Stimulated activated CD8-positive, alpha-beta memory T cell treated with anti-CD3 and anti-CD28 coated beads, Interleukin-7, amount 100 ng/mL, for 1 hour (primary cell): Measurements from ENCODE around the gene ITPR1.

Experiments
- DNase-seq, 2 donors: peaks; one replicate each; pipeline ENCODE4 v3.0.0-alpha.2; 2020; ENCODE audit warnings: low read depth in 2 of 2

Gene ITPR1

DNA sequence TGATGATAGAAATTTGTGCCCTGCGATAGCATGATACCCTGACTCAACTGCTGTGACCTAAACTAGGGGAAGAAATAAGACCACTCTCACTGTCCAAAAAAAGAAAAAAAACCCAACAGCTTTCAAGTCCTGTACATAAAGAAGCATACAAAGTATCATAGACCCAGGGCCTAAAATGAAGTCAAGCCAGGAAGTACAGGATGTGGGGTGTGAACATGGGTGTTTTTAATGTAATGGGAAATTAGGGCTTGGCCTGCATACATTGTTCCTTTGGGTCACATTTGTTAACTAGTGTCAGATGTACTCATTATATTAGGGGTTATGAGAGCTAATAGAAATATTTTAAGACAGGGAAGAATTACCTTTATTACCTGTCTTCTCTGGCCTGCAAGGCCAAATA is 285.6 kb downstream of the ITPR1 start:
- DNase-seq, result no peak

DNA sequence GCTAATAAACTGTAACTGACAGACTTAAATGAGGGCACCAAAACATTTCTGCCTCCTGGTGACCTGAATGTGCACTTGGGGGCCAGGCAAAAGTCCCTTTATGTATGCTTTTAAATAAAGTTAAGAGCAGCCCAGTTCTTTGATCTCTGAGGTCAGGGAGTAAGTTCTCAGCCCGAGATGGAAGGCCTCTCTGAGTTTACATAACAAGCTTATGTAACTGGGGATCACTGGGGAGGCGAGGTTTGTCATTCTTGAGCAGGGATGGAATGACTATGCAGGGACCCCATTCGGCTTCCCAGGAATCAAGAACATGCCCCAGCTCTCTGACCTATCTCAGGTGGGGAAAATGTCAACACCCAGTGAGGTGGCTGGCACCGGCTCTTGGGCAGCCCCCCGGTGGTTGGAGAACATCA is 287.4 kb downstream of the ITPR1 start:
- no peak for DNase-seq

- DNase-seq, result no peak
These were observed 288.9 kb downstream of the ITPR1 start for GRCh38 chr3:4782095-4782494.

- DNase-seq, result no peak
These were observed 292.4 kb downstream of the ITPR1 start for GRCh38 chr3:4785551-4785950.

DNA sequence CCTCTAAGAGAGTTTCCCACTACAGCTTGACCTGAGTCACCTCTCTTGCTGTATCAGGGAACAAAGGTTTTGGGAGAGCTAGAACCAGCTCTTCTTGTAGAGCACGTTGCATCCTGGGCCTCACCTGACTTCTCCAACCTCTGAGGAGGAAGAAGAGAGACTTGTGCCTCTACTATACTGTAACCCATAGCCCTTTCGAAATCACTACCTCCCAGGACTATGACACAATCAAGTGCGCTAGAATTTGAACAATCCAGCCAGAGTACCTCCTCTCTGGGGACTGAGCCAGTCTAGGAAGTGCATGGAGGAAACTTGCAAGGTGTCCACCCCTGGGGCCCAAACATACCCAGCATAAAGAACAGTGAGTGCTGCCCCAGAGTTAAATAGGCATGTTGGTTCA is 293.3 kb downstream of the ITPR1 start:
- no peak for DNase-seq

DNA sequence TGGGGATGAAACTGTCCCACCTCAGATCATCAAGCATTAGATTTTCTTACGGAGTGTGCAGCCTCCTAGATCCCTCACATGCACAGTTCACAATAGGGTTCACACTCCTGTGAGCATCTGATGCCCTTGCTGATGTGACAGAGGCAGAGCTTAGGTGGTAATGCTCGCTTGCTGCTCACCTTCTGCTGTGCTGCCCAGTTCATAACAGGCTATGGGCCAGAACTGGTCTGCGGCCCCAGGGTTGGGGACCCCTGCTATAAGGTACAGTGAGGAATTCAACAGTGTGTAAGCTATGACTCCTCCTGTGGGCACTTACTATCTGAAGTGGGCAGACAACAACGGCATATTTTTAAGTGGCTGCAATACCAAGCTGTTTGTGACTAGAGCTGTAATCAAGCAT is 298.2 kb downstream of the ITPR1 start:
- no peak for DNase-seq

GRCh38 chr3:4793311-4793710 is 300.2 kb downstream of the ITPR1 start:
- DNase-seq, result no peak

DNA sequence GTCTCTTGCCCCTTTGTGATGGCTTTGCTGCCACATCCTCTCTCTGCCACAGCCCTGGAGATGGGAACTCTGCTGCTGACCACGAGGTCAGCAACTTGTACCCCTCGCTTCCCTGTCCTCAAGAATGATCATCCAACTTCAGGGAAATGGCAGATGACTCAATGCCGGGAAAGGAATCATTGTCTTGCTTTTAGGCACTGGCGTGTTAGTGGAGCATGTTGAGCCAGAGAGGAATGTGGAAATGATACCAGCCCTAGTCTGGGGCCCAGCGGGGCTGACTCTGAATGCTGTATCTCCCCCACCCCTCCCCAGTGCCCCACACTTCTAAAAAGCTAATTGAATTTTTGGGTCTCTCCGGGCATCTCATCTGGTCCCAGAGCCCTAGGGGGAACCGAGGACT is 301.2 kb downstream of the ITPR1 start:
- no peak for DNase-seq

DNA sequence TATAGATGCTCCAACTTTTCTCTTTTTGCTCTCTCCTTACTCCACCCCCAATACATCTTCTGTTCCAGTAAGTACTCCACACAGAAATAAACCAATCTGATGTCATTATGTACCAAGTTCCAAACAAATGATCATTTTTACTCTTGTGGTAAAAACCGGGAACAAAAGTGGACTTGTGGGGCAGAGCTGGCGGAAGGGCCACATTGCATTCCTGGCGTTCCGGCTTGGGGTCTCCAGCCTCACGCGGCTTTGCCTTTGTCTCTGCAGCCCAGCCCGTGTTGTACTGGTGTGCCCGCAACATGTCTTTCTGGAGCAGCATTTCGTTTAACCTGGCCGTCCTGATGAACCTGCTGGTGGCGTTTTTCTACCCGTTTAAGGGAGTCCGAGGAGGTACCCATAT is 301.6 kb downstream of the ITPR1 start:
- DNase-seq, result no peak

DNA sequence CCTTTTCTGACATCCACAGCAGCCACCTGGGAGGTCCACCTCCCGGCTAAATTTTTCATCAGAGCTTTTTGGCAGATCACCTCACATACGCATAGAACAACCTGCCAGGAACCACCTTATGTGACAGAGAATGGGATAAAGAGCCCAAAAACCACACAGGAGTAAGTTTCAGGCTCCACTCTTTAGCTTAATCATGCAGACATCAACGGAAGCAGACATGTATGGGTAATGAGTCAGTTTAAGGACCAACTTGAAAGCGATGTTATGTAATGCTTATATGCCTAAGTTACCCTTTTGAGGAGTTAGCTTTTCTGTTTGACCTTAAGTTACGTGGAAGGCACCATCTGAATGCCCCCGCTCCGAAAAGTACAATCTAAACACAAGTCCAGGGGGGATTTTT is 302.8 kb downstream of the ITPR1 start:
- DNase-seq, result no peak

GRCh38 chr3:4797201-4797705 is 304.1 kb downstream of the ITPR1 start:
- no peak for DNase-seq

DNA sequence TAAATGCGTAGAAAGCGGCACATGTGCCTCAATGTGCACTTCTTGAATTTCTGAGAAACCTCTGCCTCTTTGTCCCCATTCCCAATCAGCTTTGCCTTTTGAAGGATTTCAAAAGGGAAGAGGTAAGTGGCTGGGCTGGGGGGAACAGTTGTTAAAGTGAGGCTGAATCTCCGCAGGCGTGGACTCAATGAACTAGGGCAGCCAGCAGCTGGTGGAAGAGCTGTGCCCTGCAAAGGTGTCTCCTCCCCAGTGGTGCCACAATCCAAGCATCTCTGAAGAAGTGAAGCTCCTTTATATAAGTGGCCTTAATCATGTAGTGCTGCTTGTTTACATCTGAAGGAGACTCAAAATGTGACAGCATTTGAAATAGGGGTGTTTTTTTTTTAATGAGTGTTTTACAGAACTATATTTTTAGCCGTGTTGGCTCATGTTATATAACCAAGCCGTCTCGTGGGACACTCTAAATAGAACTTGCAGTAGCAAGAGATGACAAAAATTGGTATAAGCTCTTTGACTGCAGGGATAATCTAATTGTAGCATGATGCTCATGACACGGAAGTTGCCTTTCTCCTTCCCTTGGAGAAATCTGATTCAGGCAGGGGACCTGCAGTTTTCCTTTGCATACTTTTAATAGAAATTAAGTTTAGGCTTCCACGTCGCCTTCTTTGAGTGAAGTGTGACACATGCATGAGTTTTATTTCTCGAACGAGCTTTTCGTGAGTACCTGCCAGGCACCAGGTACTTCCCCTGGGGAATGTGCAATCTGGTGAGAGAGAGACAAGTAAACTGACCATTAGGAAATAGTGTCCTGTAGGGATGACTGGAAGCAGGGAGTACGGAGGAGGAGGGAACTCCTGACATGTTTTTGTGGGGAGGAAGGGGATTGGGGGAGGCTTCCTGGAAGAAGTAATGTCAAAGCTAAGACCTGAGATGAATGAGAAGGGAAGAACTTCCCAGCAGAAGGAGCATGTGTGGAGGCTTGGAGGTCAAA is 306.4 kb downstream of the ITPR1 start:
- DNase-seq, result no peak

DNA sequence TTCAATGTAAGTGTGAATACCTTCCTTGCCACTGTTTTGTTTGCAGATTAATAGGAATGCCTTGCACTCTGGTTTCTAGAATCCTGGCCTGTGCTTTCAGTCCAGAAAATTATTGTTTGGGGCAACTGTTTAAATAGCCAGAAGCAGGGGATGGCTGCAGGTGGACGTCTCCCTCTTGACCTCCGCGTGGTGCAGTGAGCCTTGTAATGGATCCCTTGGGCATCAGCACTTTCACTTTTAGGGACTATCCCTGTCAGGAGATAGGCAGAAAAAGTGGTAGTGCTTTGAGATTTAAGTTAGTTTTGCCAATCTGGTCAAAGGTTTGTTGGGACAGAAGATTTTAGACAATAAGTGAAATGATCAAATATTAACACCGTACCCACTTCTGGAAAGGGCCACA is 307.4 kb downstream of the ITPR1 start:
- no peak for DNase-seq

GRCh38 chr3:4801892-4802291 is 308.7 kb downstream of the ITPR1 start:
- no peak for DNase-seq

- DNase-seq, result no peak
These were observed 309.8 kb downstream of the ITPR1 start for GRCh38 chr3:4802903-4803302.

- DNase-seq, result no peak
These were observed 311.3 kb downstream of the ITPR1 start for GRCh38 chr3:4804161-4805058.

GRCh38 chr3:4805662-4806061 is 312.5 kb downstream of the ITPR1 start:
- DNase-seq, result no peak

- no peak for DNase-seq
These were observed 313.5 kb downstream of the ITPR1 start for GRCh38 chr3:4806535-4807108.

GRCh38 chr3:4807381-4808280 is 314.5 kb downstream of the ITPR1 start:
- no peak for DNase-seq

GRCh38 chr3:4808637-4809036 is 315.5 kb downstream of the ITPR1 start:
- no peak for DNase-seq

DNA sequence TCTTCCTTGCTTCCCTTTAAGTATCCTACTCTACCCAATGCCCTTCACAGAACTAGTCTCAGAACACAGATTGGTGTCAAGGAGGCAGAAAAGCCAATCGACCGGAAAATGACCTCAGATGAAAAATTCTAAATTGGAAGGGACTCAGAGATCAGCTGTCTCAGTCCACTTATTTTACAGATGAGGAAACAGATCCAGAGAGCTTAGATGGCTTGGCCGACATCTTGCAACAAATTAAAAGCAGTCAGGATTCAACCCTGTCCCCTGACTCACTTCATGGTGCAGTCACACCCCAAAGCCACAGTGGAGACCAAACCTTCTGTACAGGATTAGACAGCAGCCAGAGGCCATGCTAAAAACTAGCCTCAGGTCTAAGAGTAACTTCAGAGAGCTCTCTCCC is 316.8 kb downstream of the ITPR1 start:
- no peak for DNase-seq
